Testis (tissue), 3 donors: ENCODE data around the gene SLC39A6. TPM values are rescaled to one million over a fixed set of nuclear protein-coding genes. Genes with fewer than 3 reads are reported as not detected.
"Not testable (repeated sequence)": the region's sequence is repeated elsewhere in the genome, so short reads cannot be mapped to it uniquely, and the experiment has no call there.

Experiments used
- DNase-seq: peaks from one replicate; pipeline ENCODE4 v3.0.0-alpha.2; 2019
- H3K27ac ChIP-seq, 2 donors: fragments of 200-600 bp; sonication (generic); one replicate each; pipeline ENCODE4 v1.5.1; 2019
- H3K27me3 ChIP-seq: fragments of 200-600 bp; sonication (generic); one replicate; pipeline ENCODE4 v1.5.1; 2019
- H3K36me3 ChIP-seq: fragments of 200-600 bp; sonication (generic); one replicate; pipeline ENCODE4 v1.5.1; 2017; ENCODE audit warnings: low read depth; ENCODE audit errors: missing control alignments
- H3K4me1 ChIP-seq: fragments of 200-600 bp; sonication (generic); one replicate; pipeline ENCODE4 v1.5.1; 2019
- H3K4me3 ChIP-seq, 2 donors: fragments of 200-600 bp; sonication (generic); one replicate each; pipeline ENCODE4 v1.5.1; 2017 to 2019
- H3K9me3 ChIP-seq: fragments of 200-600 bp; sonication (generic); one replicate; pipeline ENCODE4 v1.5.1; 2017
- POLR2A ChIP-seq: fragments of 450-650 bp; IDR thresholded peaks from one replicate; pipeline ENCODE4 v1.6.1; 2017; ENCODE audit warnings: antibody characterized with exemption, mild to moderate bottlenecking, moderate library complexity
- WGBS, 2 donors: methylation state at CpG; one replicate each; pipeline ENCODE4 v1.1.5; 2018; 5-methylcytosine and 5-hydroxymethylcytosine counted together
- intact Hi-C: fragments of 100-400 bp; cut with DNase I; formaldehyde crosslinking; loops from one replicate; pipeline ENCODE4 v1.15.1; 2023; ENCODE audit warnings: low total_unique reads
- polyA plus RNA-seq: library from polyadenylated mRNA; stranded (reverse); fragments of 350-450 nt; fragmentation: Illumina TruSeq; extraction: RNeasy Lipid Tissue Mini Kit (QIAGEN cat#74804); gene quantifications from one replicate; pipeline ENCODE4 v1.2.3, GENCODE V29; 2014; ENCODE audit warnings: low read depth, low replicate concordance; ENCODE audit not compliant: insufficient read depth
- total RNA-seq, 2 donors: library from RNA; depleted of rRNA; stranded (reverse); fragments of >200 nt; gene quantifications; one replicate each; pipeline ENCODE4 v1.2.3, GENCODE V29; 2016
- TF ChIP-seq, protein P1 (sequence below), 3 experiments: fragments of 450-650 bp in 2 of 3; fragments of 200-600 bp in 1 of 3; sonication (generic) in 1 of 3; IDR thresholded peaks; one replicate each; pipeline ENCODE4 v1.5.1; 2016 to 2019; ENCODE audit warnings: antibody characterized with exemption in 3 of 3, mild to moderate bottlenecking in 2 of 3, moderate library complexity in 1 of 3

Gene SLC39A6
- total and polyA plus RNA-seq, 3 donors from 2014 or later = 38.1 to 53.8 (median 51.4) TPM

DNA sequence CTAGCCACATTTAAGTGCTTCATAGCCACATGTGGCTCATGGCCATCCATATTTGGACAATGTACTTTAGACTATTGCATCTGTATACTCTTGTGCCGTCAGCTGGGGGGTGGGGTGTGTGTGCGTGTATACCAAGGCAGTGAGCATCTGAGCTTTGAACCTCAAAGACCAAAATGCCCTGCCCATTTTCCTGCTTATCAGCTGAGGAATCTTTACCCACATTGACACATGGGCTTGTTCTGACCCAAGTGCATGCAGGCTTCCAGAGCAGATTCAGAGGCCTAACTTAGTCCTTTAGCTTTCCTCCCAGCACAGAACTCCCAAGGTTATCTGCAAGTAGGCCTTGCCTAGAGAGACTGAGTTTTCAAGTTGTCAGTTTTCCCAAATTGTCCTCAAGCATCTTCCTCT lies 47.0 kb upstream of the SLC39A6 start:
- Histone ChIP-seq H3K36me3 (no peaks in the 10 kb centered on the region), H3K4me1 (peaks cover 11% of the 10 kb centered on the region), H3K9me3 (no peaks in the 10 kb centered on the region), H3K27ac (no peak overlapping the region), H3K27me3 (no peaks in the 10 kb centered on the region), H3K4me3 (no peak overlapping the region)
- intact Hi-C loops = no loop called here
- no peak for TF ChIP-seq POLR2A
- TF ChIP-seq, protein P1, sequence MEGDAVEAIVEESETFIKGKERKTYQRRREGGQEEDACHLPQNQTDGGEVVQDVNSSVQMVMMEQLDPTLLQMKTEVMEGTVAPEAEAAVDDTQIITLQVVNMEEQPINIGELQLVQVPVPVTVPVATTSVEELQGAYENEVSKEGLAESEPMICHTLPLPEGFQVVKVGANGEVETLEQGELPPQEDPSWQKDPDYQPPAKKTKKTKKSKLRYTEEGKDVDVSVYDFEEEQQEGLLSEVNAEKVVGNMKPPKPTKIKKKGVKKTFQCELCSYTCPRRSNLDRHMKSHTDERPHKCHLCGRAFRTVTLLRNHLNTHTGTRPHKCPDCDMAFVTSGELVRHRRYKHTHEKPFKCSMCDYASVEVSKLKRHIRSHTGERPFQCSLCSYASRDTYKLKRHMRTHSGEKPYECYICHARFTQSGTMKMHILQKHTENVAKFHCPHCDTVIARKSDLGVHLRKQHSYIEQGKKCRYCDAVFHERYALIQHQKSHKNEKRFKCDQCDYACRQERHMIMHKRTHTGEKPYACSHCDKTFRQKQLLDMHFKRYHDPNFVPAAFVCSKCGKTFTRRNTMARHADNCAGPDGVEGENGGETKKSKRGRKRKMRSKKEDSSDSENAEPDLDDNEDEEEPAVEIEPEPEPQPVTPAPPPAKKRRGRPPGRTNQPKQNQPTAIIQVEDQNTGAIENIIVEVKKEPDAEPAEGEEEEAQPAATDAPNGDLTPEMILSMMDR (IDR thresholded peaks at IDR 0.05) = no peak
- 91 to 100% methylated on average over 2 of the region's 2 CpGs for WGBS, 2 donors
- DNase-seq = no peak

DNA sequence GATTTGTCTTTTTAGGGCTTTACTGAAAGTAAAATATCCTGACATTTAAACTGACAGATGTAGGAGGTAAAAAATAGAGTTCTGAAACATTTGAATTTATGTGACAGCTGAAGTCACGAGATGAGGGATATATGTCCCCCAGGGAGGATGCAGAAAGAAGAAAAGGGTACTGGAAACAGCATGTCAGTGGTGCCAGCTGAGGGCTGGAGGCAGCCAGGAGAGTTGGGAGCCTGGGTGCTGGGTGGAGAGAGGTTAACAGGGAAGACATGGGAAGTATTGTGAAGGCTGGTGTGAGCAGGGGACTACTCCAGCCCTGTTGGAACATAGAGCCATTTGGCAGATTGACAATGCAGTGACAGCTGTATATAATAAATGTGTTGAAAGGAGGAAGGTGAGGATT lies 46.3 kb upstream of the SLC39A6 start:
- intact Hi-C loops = no loop called here
- no peak overlapping the region for H3K4me3 ChIP-seq
- H3K4me1 ChIP-seq = peaks cover 11% of the 10 kb centered on the region
- 88 to 89% methylated on average over 1 of the region's 1 CpG for WGBS, 2 donors
- no peaks in the 10 kb centered on the region for H3K27me3 ChIP-seq
- H3K27ac ChIP-seq = no peak overlapping the region
- no peaks in the 10 kb centered on the region for H3K9me3 ChIP-seq
- H3K36me3 ChIP-seq = no peaks in the 10 kb centered on the region
- no peak for DNase-seq
- TF ChIP-seq, protein P1 (IDR thresholded peaks at IDR 0.05) = no peak
- no peak for TF ChIP-seq POLR2A

DNA sequence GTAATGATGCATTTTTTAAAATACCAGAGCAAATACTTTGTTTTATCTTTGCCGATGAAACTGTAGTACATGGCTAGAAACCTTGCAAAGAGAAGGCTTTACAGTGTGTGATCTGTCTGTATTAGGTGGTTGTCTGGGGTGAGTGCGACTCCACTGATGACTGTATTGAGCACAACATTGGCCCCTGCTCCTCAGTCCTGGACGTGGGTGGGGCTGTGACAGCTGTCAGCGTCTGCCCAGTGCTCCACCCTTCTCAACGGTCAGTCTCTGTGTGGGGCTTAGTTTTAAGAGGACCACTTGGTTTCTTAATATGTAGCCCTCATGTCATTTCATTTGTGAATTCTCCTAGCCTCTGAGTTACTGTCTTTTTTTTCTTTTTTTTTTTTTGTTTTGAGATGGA lies 40.8 kb upstream of the SLC39A6 start:
- TF ChIP-seq, protein P1 (IDR thresholded peaks at IDR 0.05) = no peak
- no peak for TF ChIP-seq POLR2A
- Histone ChIP-seq H3K9me3 (no peaks in the 10 kb centered on the region), H3K27ac (no peak overlapping the region), H3K4me1 (no peaks in the 10 kb centered on the region), H3K4me3 (no peak overlapping the region), H3K27me3 (no peaks in the 10 kb centered on the region), H3K36me3 (no peaks in the 10 kb centered on the region)
- no peak for DNase-seq
- WGBS, 2 donors = 84 to 87% methylated on average over 5 of the region's 5 CpGs
- intact Hi-C loops = no loop called here

DNA sequence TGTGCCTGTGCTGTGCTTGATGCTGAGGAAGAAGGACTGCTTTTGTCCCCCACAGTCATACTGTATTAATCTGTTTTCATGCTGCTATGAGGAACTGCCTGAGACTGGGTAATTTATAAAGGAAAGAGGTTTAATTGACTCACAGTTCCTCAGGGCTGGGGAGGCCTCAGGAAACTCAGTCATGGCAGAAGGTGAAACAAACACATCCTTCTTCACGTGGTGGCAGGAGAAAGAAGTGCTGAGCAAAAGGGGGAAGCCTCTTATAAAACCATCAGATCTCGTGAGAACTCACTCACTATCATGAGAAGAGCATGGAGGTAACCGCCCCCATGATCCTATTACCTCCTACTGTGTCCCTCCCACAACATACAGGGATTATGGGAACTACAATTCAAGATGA lies 39.2 kb upstream of the SLC39A6 start:
- H3K4me1 ChIP-seq, H3K9me3 ChIP-seq, intact Hi-C loops, H3K27ac ChIP-seq, H3K27me3 ChIP-seq, H3K4me3 ChIP-seq, H3K36me3 ChIP-seq, DNase-seq: not testable (repeated sequence)
- whole genome bisulfite sequencing, 2 donors = 87 to 93% methylated on average over 3 of the region's 3 CpGs

DNA sequence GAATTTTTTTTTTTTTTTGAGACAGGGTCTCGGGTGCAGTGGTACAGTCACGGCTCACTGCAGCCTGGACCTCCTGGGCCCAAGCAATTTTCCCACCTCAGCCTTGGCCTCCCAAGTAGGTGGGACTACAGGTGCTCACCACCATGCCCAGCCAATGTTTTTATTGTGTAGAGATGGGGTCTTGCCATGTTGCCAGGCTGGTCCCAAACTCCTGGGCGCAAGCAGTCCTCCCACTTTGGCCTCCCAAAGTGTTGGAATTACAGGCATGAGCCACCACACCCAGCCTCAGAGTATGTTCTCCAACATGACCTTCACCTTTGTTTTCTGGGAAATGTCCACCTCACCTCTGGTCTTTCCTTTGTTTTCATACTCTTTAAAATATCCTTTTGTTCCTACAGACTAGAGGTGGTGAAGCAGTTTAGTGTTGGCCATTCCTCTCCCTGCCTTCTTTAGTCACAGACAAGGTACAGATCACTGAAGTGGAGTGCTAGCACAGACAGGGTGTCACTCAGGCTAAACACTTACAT lies 38.6 kb upstream of the SLC39A6 start:
- Histone ChIP-seq H3K27ac (no peak overlapping the region), H3K36me3 (no peaks in the 10 kb centered on the region), H3K9me3 (no peaks in the 10 kb centered on the region), H3K4me1 (no peaks in the 10 kb centered on the region), H3K4me3 (no peak overlapping the region), H3K27me3 (no peaks in the 10 kb centered on the region)
- WGBS, 2 donors = 93 to 96% methylated on average over 3 of the region's 3 CpGs
- intact Hi-C loops = no loop called here
- no peak for DNase-seq
- TF ChIP-seq, protein P1 (IDR thresholded peaks at IDR 0.05) = no peak
- TF ChIP-seq POLR2A = no peak
